Vagina (tissue), 2 donors: ENCODE measurements around the gene DOK5. TPM values are rescaled to one million over a fixed set of nuclear protein-coding genes. Genes with fewer than 3 reads are reported as not detected.
A peak's percentile ranks its signal among the peaks of the same experiment; 100 is the strongest.

Experiments used
- DNase-seq, 2 donors: peaks; one replicate each; pipeline ENCODE4 v3.0.0-alpha.2; 2017; ENCODE audit errors: extremely low spot score in 2 of 2
- H3K27ac ChIP-seq: fragments of 200-600 bp; sonication (generic); one replicate; pipeline ENCODE4 v1.5.1; 2019
- H3K27me3 ChIP-seq: fragments of 200-600 bp; sonication (generic); one replicate; pipeline ENCODE4 v1.5.1; 2019
- H3K36me3 ChIP-seq, 2 donors: fragments of 200-600 bp; sonication (generic); one replicate each; pipeline ENCODE4 v1.5.1; 2017 to 2019
- H3K4me1 ChIP-seq: fragments of 200-600 bp; sonication (generic); one replicate; pipeline ENCODE4 v1.5.1; 2019
- H3K4me3 ChIP-seq, 2 donors: fragments of 200-600 bp; sonication (generic); 1 replicate in 1 of 2; 2 replicates in 1 of 2; pipeline ENCODE4 v1.5.1; 2016 to 2019
- H3K9me3 ChIP-seq: fragments of 200-600 bp; sonication (generic); one replicate; pipeline ENCODE4 v1.5.1; 2019
- POLR2A ChIP-seq, 2 donors: fragments of 450-650 bp; IDR thresholded peaks; one replicate each; pipeline ENCODE4 v1.6.1; 2017; ENCODE audit warnings: antibody characterized with exemption in 2 of 2, mild to moderate bottlenecking in 2 of 2, moderate library complexity in 2 of 2
- POLR2AphosphoS5 ChIP-seq, 2 donors: sonication (generic); formaldehyde crosslinking; IDR thresholded peaks; one replicate each; pipeline ENCODE4 v1.9.0; 2017; ENCODE audit warnings: antibody characterized with exemption in 2 of 2, mild to moderate bottlenecking in 2 of 2, low read depth in 1 of 2; ENCODE audit not compliant: insufficient read depth in 1 of 2
- intact Hi-C: fragments of 100-400 bp; cut with DNase I; formaldehyde crosslinking; loops from one replicate; pipeline ENCODE4 v1.15.1; 2023
- total RNA-seq: library from RNA; depleted of rRNA; stranded (reverse); fragments of >200 nt; gene quantifications from one replicate; pipeline ENCODE4 v1.2.3, GENCODE V29; 2016
- TF ChIP-seq, protein P1 (sequence below), 3 experiments: fragments of 450-650 bp in 2 of 3; fragments of 200-600 bp in 1 of 3; sonication (generic) in 1 of 3; IDR thresholded peaks; one replicate each; pipeline ENCODE4 v1.5.1; 2017 to 2019; ENCODE audit warnings: antibody characterized with exemption in 3 of 3, mild to moderate bottlenecking in 2 of 3, moderate library complexity in 2 of 3

DOK5 gene
- total RNA-seq, 1 donor from 2014 or later = 2.5 TPM

DNA sequence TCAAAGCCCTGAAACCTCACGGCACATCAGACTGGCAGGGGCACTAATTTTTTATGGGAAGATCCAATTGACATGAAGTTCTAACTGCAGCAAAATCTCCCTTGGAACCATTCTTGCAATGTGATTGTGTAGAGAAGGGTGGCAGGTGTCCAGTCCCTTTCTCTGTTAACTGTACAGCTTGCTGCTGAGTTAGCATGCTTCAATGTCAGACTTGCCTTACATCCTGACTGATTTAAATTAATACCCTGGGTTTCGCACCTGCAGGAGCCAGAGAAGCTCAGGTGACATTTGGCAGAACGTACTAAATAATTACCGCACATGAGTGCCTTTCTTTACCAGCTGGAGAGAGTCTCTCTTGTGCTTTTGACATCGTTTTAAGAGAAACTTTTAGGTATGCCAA is 123.0 kb downstream of the DOK5 start:
- H3K4me3 ChIP-seq = no peak overlapping the region

DNA sequence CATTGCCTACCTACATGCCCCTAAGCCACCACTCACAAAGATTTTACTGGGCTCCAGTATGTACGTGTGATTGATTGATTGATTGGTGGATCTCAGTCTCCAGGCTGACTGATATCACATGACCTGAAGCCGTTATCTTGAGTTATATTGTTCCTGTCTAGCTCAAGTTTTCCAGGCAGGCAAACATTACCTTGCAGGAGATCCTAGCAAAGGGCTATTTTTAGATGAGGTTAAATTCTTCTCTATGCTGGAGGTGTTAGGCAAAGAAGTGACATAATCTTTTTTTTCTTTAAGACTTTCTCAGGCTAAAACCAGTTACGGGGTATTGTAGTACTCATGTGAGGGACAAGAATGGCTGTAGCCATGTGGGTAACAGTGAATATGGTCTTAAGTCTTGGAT is 125.2 kb downstream of the DOK5 start:
- intact Hi-C loops = no loop called here
- TF ChIP-seq POLR2AphosphoS5 (IDR thresholded peaks at IDR 0.05; ENCODE audit: insufficient read depth in 1 of 2, low read depth in 1 of 2) = no peak
- TF ChIP-seq, protein P1, sequence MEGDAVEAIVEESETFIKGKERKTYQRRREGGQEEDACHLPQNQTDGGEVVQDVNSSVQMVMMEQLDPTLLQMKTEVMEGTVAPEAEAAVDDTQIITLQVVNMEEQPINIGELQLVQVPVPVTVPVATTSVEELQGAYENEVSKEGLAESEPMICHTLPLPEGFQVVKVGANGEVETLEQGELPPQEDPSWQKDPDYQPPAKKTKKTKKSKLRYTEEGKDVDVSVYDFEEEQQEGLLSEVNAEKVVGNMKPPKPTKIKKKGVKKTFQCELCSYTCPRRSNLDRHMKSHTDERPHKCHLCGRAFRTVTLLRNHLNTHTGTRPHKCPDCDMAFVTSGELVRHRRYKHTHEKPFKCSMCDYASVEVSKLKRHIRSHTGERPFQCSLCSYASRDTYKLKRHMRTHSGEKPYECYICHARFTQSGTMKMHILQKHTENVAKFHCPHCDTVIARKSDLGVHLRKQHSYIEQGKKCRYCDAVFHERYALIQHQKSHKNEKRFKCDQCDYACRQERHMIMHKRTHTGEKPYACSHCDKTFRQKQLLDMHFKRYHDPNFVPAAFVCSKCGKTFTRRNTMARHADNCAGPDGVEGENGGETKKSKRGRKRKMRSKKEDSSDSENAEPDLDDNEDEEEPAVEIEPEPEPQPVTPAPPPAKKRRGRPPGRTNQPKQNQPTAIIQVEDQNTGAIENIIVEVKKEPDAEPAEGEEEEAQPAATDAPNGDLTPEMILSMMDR (IDR thresholded peaks at IDR 0.05) = no peak
- TF ChIP-seq POLR2A (IDR thresholded peaks at IDR 0.05) = no peak
- no peaks in the 10 kb centered on the region for H3K36me3 ChIP-seq
- no peak for DNase-seq
- H3K27ac ChIP-seq = no peak overlapping the region
- no peak overlapping the region for H3K4me3 ChIP-seq
- no peaks in the 10 kb centered on the region for H3K9me3 ChIP-seq
- no peaks in the 10 kb centered on the region for H3K4me1 ChIP-seq
- no peaks in the 10 kb centered on the region for H3K27me3 ChIP-seq

More for the DNA sequence above, 123.0 kb downstream of the DOK5 start:
- Histone ChIP-seq H3K27ac (no peak overlapping the region), H3K4me1 (no peaks in the 10 kb centered on the region), H3K36me3 (no peaks in the 10 kb centered on the region), H3K9me3 (no peaks in the 10 kb centered on the region), H3K27me3 (no peaks in the 10 kb centered on the region)
- intact Hi-C loops = no loop called here
- DNase-seq = peak in 1 of 2 donors; percentile 11
- TF ChIP-seq, protein P1 (IDR thresholded peaks at IDR 0.05) = no peak
- no peak for TF ChIP-seq POLR2AphosphoS5 (IDR thresholded peaks at IDR 0.05; ENCODE audit: insufficient read depth in 1 of 2, low read depth in 1 of 2)
- TF ChIP-seq POLR2A (IDR thresholded peaks at IDR 0.05) = no peak

DNA sequence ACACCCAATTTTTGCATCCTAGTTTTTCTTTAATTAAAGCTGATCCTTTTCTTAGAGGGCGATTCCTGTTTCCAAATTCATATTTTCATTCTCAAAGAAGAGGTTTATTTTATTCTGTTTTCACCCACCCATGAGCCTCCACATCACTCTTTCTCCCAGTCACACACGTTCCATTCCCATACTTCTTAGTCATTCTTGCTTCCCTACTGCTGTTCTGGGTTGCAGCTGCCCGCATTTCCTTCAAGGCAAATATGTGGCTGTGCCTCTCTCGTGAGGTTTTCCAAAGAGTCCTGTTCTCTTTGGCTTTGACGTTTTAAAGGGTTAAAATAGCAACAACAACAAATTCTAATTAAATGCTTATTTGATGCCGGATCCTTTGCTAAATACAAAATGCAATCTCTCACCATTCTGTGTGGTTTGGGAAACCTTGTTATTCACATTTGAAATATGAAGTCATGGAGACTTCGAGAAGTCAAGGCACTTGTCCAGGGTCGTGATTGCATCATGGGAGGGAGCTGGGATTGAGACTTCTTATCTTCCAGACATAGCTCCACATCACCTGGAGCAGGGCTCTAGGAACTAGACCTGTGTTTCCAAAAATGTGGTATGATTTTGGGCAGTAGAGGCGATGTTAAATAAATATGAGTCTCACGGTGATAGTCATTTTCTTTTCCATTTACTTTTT is 126.6 kb downstream of the DOK5 start:
- DNase-seq = peak in 1 of 2 donors; percentile 10
- Histone ChIP-seq H3K4me3 (no peak overlapping the region), H3K36me3 (no peaks in the 10 kb centered on the region), H3K27ac (no peak overlapping the region), H3K4me1 (no peaks in the 10 kb centered on the region), H3K9me3 (no peaks in the 10 kb centered on the region), H3K27me3 (no peaks in the 10 kb centered on the region)
- TF ChIP-seq, protein P1 (IDR thresholded peaks at IDR 0.05) = no peak
- no peak for TF ChIP-seq POLR2A (IDR thresholded peaks at IDR 0.05)
- no peak for TF ChIP-seq POLR2AphosphoS5 (IDR thresholded peaks at IDR 0.05; ENCODE audit: insufficient read depth in 1 of 2, low read depth in 1 of 2)
- intact Hi-C loops = no loop called here

DNA sequence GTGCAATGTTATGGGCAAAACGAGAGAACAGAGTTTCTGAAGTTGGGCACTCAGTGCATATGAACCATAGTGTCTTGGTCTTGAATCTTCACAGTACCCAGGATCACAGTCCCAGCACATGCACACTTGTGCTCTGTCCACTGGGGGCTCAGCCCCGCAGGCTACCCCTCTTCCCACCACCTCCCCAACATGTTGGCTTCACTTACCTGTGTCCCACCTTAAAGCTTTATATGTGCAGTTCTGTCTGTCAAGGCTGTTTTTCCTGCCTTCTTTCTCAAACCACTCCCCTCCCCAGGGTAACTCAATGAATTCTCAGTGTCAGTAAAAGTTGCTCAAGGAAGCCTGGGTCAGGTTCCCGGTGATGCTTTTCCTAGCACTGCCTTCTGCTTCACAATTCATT is 129.9 kb downstream of the DOK5 start:
- DNase-seq = peak in 1 of 2 donors; percentile 32
- Histone ChIP-seq H3K36me3 (no peaks in the 10 kb centered on the region), H3K4me1 (no peaks in the 10 kb centered on the region), H3K27ac (no peak overlapping the region), H3K4me3 (no peak overlapping the region), H3K9me3 (no peaks in the 10 kb centered on the region), H3K27me3 (no peaks in the 10 kb centered on the region)
- intact Hi-C loops = no loop called here
- TF ChIP-seq, protein P1 (IDR thresholded peaks at IDR 0.05) = no peak
- no peak for TF ChIP-seq POLR2AphosphoS5 (IDR thresholded peaks at IDR 0.05; ENCODE audit: insufficient read depth in 1 of 2, low read depth in 1 of 2)
- no peak for TF ChIP-seq POLR2A (IDR thresholded peaks at IDR 0.05)

DNA sequence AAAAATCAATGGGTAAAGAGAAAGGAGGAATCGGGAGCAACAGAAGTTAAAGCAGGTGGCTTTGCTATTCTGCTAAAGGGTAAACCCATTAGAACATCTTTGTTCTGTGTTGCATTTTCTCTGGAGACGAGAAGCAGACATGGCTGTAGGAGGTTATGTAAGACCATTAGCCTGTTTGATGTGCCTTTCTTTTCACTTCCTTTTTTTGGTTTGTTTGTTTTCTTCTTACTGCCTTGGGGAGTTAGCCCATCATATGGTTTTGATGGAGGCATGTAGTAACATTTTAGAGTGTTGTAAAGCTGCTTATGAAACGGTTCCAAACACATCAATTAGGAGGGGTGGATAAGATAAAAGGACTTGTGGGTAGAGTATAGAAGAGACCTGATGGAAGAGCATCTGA is 131.0 kb downstream of the DOK5 start:
- Histone ChIP-seq H3K4me1 (no peaks in the 10 kb centered on the region), H3K4me3 (no peak overlapping the region), H3K9me3 (no peaks in the 10 kb centered on the region), H3K27ac (no peak overlapping the region), H3K27me3 (no peaks in the 10 kb centered on the region), H3K36me3 (no peaks in the 10 kb centered on the region)
- no peak for DNase-seq
- TF ChIP-seq, protein P1 (IDR thresholded peaks at IDR 0.05) = no peak
- no peak for TF ChIP-seq POLR2A (IDR thresholded peaks at IDR 0.05)
- TF ChIP-seq POLR2AphosphoS5 (IDR thresholded peaks at IDR 0.05; ENCODE audit: insufficient read depth in 1 of 2, low read depth in 1 of 2) = no peak
- intact Hi-C loops = no loop called here
